Type B pancreatic cell (in vitro differentiated cells): ENCODE results near the gene POU2F3. TPM values are rescaled to one million over a fixed set of nuclear protein-coding genes. Genes with fewer than 3 reads are reported as not detected.

Source experiments
- DNase-seq: peaks from one replicate; pipeline ENCODE4 v3.0.0; 2021; ENCODE audit warnings: mixed read lengths; ENCODE audit not compliant: unreplicated experiment; ENCODE audit errors: extremely low spot score
- H3K27ac Mint-ChIP-seq: 2 replicates; pipeline ENCODE4 v1.8.0; 2021; ENCODE audit warnings: mild to moderate bottlenecking, mixed read lengths
- H3K27me3 Mint-ChIP-seq: 2 replicates; pipeline ENCODE4 v1.8.0; 2021; ENCODE audit warnings: mixed read lengths
- H3K36me3 Mint-ChIP-seq: 2 replicates; pipeline ENCODE4 v1.8.0; 2021; ENCODE audit warnings: mixed read lengths
- H3K4me1 Mint-ChIP-seq: one replicate; pipeline ENCODE4 v1.8.0; 2021; ENCODE audit warnings: mixed read lengths; ENCODE audit not compliant: unreplicated experiment
- H3K4me3 Mint-ChIP-seq: 2 replicates; pipeline ENCODE4 v1.8.0; 2021; ENCODE audit warnings: mild to moderate bottlenecking, mixed read lengths
- H3K9me3 Mint-ChIP-seq: 2 replicates; pipeline ENCODE4 v1.8.0; 2021; ENCODE audit warnings: mixed read lengths
- CTCF ChIP-seq: fragments of 200-600 bp; sonication (generic); conservative IDR thresholded peaks from 2 replicates; pipeline ENCODE4 v1.5.0; 2021; ENCODE audit warnings: antibody characterized with exemption, mild to moderate bottlenecking
- total RNA-seq: library from RNA; stranded (reverse); gene quantifications from 2 replicates; pipeline ENCODE4 v1.2.1, GENCODE V29; 2021; ENCODE audit warnings: low replicate concordance

Gene POU2F3
- total RNA-seq, 1 donor from 2014 or later = 1.4 TPM

GRCh38 chr11:120212259-120212878 lies 27.6 kb upstream of the POU2F3 start:
- TF ChIP-seq CTCF = no peak
- Mint-ChIP-seq H3K36me3 (no peaks in the 10 kb centered on the region), H3K4me1 (peaks cover 52% of the 10 kb centered on the region), H3K4me3 (peak overlapping the region; percentile 99), H3K27ac (peak overlapping the region; percentile 64), H3K9me3 (no peaks in the 10 kb centered on the region), H3K27me3 (peaks cover 53% of the 10 kb centered on the region)
- DNase-seq = no peak

GRCh38 chr11:120212926-120213325 lies 27.0 kb upstream of the POU2F3 start:
- DNase-seq = no peak
- Mint-ChIP-seq H3K4me3 (peak overlapping the region; percentile 99), H3K9me3 (no peaks in the 10 kb centered on the region), H3K4me1 (peaks cover 50% of the 10 kb centered on the region), H3K27ac (peak overlapping the region; percentile 39), H3K36me3 (no peaks in the 10 kb centered on the region), H3K27me3 (peaks cover 47% of the 10 kb centered on the region)
- no peak for TF ChIP-seq CTCF

DNA sequence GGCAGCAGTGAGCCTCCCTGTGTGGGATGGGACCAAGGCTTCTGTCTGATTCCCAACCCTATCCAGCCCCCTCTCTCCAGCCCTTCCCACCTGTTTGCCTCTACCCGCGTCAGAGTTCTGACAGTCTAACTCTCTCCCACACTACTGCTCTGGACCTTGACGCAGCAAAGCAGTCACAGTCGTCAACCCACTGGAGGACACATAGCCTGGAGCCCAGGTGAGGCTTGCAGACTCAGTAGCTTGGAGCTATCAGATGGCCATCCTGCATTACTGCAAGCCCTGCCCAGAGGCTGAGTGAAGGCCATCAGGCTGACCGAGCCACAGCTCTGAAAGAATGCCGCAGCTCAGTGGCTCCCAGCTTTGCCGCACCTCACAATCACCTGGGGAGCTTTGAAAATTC lies 25.4 kb upstream of the POU2F3 start:
- Mint-ChIP-seq H3K4me3 (peak overlapping the region; percentile 53), H3K27ac (no peak overlapping the region), H3K9me3 (no peaks in the 10 kb centered on the region), H3K4me1 (peaks cover 44% of the 10 kb centered on the region), H3K36me3 (no peaks in the 10 kb centered on the region), H3K27me3 (peaks cover 33% of the 10 kb centered on the region)
- TF ChIP-seq CTCF = no peak
- no peak for DNase-seq

DNA sequence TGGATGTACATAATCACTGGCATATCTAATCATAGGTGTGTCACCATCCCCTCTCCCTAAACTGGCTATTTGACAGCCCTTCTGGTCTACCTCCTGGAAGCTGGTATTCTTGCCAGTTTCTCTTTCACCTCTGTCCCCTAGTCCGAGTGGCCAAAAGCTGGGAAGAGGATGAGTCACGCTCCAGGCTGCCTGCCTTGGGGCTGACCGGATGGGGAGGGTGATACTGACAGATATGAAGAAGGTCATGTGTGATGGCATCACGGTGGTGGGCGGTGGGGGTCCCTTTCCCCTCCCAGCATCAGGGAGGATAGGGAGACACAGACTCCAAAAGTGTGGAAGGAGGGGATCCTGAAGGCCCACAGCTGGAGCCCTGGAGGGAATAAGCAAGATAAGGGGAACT lies 24.3 kb upstream of the POU2F3 start:
- Mint-ChIP-seq H3K4me1 (peaks cover 43% of the 10 kb centered on the region), H3K4me3 (no peak overlapping the region), H3K36me3 (peaks cover 4% of the 10 kb centered on the region), H3K27me3 (peaks cover 25% of the 10 kb centered on the region), H3K9me3 (no peaks in the 10 kb centered on the region), H3K27ac (peak overlapping the region; percentile 41)
- TF ChIP-seq CTCF = no peak
- no peak for DNase-seq

DNA sequence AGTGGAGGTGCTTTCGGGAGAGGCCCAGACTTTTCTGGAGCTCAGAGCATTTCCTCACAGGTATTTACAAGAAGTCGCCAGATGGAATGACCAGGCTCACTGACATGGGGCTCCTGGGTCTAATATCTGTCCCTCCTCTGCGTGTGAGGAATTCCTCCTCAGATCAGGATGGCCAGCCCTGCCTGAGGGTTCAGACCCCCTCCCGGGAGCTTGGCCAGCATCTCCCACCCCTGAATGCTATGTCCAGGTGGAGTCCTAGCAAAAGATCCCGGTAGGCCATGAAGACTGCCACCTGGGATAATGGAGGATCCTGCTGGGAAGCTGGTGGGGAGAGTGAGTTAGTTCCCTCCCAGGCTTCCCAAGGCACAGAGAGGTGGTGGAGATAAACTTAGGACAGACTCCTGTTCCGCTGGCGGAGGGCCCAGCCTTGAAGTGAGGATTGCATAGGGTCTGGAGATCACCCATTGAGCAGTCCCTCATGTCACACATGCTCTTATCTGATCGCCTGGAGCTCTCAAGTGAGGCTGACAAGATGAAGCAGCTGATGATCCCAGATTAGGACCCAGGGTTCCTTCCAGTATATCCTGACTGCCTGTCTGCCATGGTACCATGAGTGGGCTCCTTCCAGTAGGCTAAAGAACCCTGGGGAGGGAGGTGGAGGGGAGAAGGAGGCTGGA lies 23.4 kb upstream of the POU2F3 start:
- Mint-ChIP-seq H3K27ac (no peak overlapping the region), H3K27me3 (peaks cover 24% of the 10 kb centered on the region), H3K9me3 (no peaks in the 10 kb centered on the region), H3K4me1 (peaks cover 52% of the 10 kb centered on the region), H3K4me3 (no peak overlapping the region), H3K36me3 (peaks cover 4% of the 10 kb centered on the region)
- TF ChIP-seq CTCF = no peak
- DNase-seq = no peak
